ENCODE data around the gene ERC2.

ERC2 gene

GRCh38 chr3:55544219-55544618 is 924.0 kb downstream of the ERC2 start:
- no peak overlapping the region for H3K4me3 ChIP-seq (ENCODE audit: low read depth, low read length)
- TF ChIP-seq CTCF (IDR thresholded peaks at IDR 0.05; ENCODE audit: low read depth, low read length) (no peak), MYC (IDR thresholded peaks at IDR 0.05; ENCODE audit: low read depth, low read length) (no peak), POLR2A (IDR thresholded peaks at IDR 0.05; ENCODE audit: extremely low read depth, insufficient read length) (no peak), MAX (IDR thresholded peaks at IDR 0.05; ENCODE audit: low read depth, low read length) (no peak)
- no peak for DNase-seq (ENCODE audit: low read depth)

- DNase-seq (ENCODE audit: low read depth), result no peak
- TF ChIP-seq CTCF (IDR thresholded peaks at IDR 0.05; ENCODE audit: low read depth, low read length), result no peak
- no peak for TF ChIP-seq MYC (IDR thresholded peaks at IDR 0.05; ENCODE audit: low read depth, low read length)
- TF ChIP-seq MAX (IDR thresholded peaks at IDR 0.05; ENCODE audit: low read depth, low read length), result no peak
- TF ChIP-seq POLR2A (IDR thresholded peaks at IDR 0.05; ENCODE audit: extremely low read depth, insufficient read length), result no peak
- no peak overlapping the region for H3K4me3 ChIP-seq (ENCODE audit: low read depth, low read length)
These were observed 925.1 kb downstream of the ERC2 start for GRCh38 chr3:55543181-55543614.

- no peak for TF ChIP-seq CTCF (IDR thresholded peaks at IDR 0.05; ENCODE audit: low read depth, low read length)
- no peak for TF ChIP-seq POLR2A (IDR thresholded peaks at IDR 0.05; ENCODE audit: extremely low read depth, insufficient read length)
- TF ChIP-seq MAX (IDR thresholded peaks at IDR 0.05; ENCODE audit: low read depth, low read length), result no peak
- TF ChIP-seq MYC (IDR thresholded peaks at IDR 0.05; ENCODE audit: low read depth, low read length), result no peak
- H3K4me3 ChIP-seq (ENCODE audit: low read depth, low read length), result no peak overlapping the region
- no peak for DNase-seq (ENCODE audit: low read depth)
These were observed 926.8 kb downstream of the ERC2 start for GRCh38 chr3:55541456-55541855.

GRCh38 chr3:55541016-55541415 is 927.3 kb downstream of the ERC2 start:
- TF ChIP-seq POLR2A (IDR thresholded peaks at IDR 0.05; ENCODE audit: extremely low read depth, insufficient read length) (no peak), MYC (IDR thresholded peaks at IDR 0.05; ENCODE audit: low read depth, low read length) (no peak), MAX (IDR thresholded peaks at IDR 0.05; ENCODE audit: low read depth, low read length) (no peak), CTCF (IDR thresholded peaks at IDR 0.05; ENCODE audit: low read depth, low read length) (no peak)
- no peak overlapping the region for H3K4me3 ChIP-seq (ENCODE audit: low read depth, low read length)
- DNase-seq (ENCODE audit: low read depth), result no peak

GRCh38 chr3:55540579-55540978 is 927.7 kb downstream of the ERC2 start:
- TF ChIP-seq CTCF (IDR thresholded peaks at IDR 0.05; ENCODE audit: low read depth, low read length) (no peak), MAX (IDR thresholded peaks at IDR 0.05; ENCODE audit: low read depth, low read length) (no peak), POLR2A (IDR thresholded peaks at IDR 0.05; ENCODE audit: extremely low read depth, insufficient read length) (no peak), MYC (IDR thresholded peaks at IDR 0.05; ENCODE audit: low read depth, low read length) (no peak)
- no peak overlapping the region for H3K4me3 ChIP-seq (ENCODE audit: low read depth, low read length)
- no peak for DNase-seq (ENCODE audit: low read depth)

- DNase-seq (ENCODE audit: low read depth), result no peak
These were observed 930.1 kb downstream of the ERC2 start for GRCh38 chr3:55538158-55538557.

More at GRCh38 chr3:55538158-55538557, 930.1 kb downstream of the ERC2 start:
- TF ChIP-seq MAX (IDR thresholded peaks at IDR 0.05; ENCODE audit: low read depth, low read length) (no peak), POLR2A (IDR thresholded peaks at IDR 0.05; ENCODE audit: extremely low read depth, insufficient read length) (no peak), MYC (IDR thresholded peaks at IDR 0.05; ENCODE audit: low read depth, low read length) (no peak)
- no peak overlapping the region for H3K4me3 ChIP-seq (ENCODE audit: low read depth, low read length)

All from NB4 (cell line).